Astrocyte of the spinal cord (primary cell): ENCODE measurements around the gene FLAD1.

ENCODE experiments used
- DNase-seq: peaks from one replicate; pipeline ENCODE4 v3.0.0; 2011; ENCODE audit warnings: low read depth, low spot score
- H3K4me3 ChIP-seq: 2 replicates; pipeline ENCODE4 v1.5.1; 2011; ENCODE audit warnings: low read depth, mild to moderate bottlenecking, low read length, moderate library complexity
- in situ Hi-C: cut with HindIII; loops from 2 replicates; pipeline ENCODE4 v1.10.0; 2017; ENCODE audit warnings: low sequenced_read_pairs
- TF ChIP-seq, protein P1 (sequence below): IDR thresholded peaks from 2 replicates; pipeline ENCODE4 v1.5.1; 2012; ENCODE audit warnings: low read depth, mild to moderate bottlenecking, low read length, inconsistent platforms

The FLAD1 gene

DNA sequence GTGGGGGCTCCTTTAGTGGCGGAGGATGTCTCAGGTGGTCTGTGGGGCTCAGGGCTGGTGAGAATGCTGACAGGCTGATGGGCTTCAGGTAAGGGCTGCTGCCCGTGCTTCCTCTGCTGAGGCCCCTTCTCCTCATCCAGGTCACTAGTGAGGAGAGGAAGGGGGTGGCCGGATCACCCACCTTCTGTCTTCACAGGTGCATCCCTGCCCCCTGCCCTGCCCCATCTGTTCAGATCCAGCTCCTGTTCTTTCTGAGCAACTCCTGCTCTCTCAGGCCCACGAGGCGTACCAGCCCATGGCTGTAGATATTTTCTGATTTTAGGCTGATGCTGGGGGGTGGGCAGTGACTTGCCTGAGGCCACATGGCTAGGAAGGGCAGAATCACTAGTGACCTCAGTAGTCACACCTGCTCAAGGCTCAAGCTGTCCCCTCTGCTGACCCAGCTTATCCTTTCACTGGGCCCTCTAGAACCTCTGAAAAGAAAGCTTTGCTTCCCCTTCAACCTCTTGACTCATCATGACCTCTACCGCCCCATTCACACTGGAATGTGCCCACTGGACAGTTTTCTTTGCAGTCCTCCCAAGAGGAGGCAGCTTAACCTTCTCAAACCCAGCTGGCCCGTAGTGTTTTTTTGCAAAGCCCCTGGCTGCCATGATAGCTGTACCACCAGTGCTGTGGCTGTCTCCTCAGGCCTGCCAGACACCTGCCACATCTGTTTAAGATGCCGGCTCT, 35.6 kb downstream of the FLAD1 start:
- in situ Hi-C loops = no loop called here
- TF ChIP-seq, protein P1, sequence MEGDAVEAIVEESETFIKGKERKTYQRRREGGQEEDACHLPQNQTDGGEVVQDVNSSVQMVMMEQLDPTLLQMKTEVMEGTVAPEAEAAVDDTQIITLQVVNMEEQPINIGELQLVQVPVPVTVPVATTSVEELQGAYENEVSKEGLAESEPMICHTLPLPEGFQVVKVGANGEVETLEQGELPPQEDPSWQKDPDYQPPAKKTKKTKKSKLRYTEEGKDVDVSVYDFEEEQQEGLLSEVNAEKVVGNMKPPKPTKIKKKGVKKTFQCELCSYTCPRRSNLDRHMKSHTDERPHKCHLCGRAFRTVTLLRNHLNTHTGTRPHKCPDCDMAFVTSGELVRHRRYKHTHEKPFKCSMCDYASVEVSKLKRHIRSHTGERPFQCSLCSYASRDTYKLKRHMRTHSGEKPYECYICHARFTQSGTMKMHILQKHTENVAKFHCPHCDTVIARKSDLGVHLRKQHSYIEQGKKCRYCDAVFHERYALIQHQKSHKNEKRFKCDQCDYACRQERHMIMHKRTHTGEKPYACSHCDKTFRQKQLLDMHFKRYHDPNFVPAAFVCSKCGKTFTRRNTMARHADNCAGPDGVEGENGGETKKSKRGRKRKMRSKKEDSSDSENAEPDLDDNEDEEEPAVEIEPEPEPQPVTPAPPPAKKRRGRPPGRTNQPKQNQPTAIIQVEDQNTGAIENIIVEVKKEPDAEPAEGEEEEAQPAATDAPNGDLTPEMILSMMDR = no peak
- DNase-seq = no peak
- no peak overlapping the region for H3K4me3 ChIP-seq

DNA sequence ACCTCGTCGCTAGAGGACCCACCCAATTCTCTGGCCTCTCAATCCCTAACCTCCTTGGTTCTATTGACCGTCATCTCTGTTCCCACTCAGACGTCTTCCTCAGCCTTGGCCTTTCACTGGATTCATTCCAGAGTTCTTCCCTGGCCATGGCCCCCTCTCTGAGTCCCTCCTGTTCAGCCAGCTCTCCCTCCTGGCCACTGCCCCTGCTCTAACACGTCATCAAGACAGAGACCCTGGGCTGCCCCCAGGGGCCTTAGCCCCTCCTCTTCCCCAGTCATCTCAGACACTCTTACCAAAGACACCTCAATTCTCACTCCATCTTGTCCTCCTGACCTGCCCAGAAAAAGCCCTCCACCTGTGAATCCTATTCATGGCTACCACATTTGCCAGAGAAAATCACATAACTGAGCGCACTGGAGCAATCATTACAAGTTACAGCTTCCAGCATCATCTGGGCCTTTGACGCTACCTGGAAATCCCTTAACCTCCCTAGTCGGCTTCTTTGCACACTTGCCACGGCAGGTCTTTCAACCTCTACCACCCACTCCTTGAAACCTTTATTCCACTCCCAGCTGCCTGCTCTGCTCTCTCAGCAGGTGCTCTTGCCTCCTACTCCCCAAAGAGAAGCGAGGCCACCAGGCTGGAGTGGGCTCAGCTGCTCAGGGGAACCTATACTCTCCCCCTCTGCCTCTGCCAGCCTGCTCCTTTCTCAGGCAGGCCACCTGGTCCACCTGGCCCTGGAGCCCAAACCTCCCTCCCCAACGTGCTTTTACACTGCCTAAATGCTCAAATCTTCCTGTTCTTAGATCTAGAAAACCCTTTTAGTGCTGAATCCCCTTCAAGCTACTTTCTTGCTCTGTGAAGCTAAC, 36.5 kb downstream of the FLAD1 start:
- TF ChIP-seq, protein P1 = no peak
- in situ Hi-C loops = no loop called here
- DNase-seq = no peak
- H3K4me3 ChIP-seq = no peak overlapping the region

DNA sequence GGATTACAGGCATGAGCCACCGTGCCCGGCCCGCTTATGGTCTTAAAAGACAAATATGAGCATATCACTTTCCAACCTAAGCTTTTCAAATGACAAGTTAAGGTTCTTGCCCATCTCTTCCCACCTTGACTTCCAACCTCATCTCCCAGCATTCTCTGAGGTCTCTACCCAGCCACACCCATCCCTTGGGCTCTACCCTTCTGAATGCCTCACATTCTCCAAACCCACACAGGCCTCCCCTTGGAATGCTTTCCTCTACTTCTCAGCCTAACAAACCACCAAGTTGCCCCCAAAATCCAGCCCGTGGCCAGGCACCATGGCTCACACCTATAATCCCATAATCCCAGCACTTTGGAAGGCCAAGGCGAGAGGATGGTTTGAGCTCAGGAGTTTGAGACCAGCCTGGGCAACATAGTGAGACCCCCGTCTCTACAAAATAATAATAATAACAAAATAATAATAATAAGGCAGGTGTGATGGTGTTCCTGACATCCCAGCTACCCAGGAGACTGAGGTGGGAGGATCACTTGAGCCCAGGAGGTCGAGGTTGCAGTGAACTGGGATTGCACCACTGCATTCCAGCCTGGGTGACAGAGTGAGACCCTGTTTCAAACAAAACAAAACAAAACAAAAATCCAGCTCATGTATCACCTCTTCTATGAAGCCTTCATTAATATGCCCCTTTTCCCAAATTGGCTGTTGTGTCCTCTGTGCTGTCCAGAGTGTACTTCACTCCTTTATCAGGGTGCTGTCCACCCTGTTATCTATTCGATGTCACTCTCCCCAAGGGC, 39.2 kb downstream of the FLAD1 start:
- TF ChIP-seq, protein P1 = no peak
- in situ Hi-C loops = no loop called here
- no peak for DNase-seq
- H3K4me3 ChIP-seq = no peak overlapping the region

DNA sequence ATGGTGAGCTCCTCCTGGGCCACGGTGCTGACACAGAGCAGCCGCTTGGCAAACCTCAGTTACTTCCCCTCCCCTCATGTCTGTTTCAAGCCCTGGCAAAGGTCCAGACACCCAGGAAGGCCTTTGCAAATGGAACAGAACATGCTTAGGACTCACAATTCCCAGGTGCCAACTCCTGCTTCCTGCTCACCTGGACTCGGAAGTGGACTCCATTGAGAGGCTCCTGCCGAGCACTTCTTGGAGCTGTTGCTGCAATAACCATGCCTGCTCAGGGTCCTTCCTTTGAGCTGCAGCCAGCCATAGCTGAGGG, 39.7 kb downstream of the FLAD1 start:
- H3K4me3 ChIP-seq = no peak overlapping the region
- TF ChIP-seq, protein P1 = no peak
- DNase-seq = no peak
- in situ Hi-C loops = no loop called here

DNA sequence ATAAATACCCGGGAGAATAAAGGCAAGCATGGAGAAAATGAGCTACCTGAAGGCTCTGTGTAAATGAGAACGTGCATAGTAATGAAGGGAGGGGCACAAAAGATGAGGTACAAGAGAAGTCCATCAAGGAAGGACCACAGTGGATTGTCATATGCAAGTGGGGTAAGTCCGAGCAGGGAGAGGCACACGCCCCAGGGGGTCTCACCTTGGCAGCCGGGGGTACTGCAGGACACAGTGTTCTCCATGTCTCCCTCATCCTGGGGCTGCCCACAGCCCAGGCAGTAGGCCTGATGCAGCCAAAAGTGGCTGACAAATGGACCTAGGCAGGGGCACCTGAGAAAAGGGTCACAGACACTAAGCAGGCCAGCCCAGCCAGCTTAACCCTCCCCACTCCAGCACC, 40.5 kb downstream of the FLAD1 start:
- DNase-seq = no peak
- in situ Hi-C loops = no loop called here
- H3K4me3 ChIP-seq = no peak overlapping the region
- TF ChIP-seq, protein P1 = no peak

DNA sequence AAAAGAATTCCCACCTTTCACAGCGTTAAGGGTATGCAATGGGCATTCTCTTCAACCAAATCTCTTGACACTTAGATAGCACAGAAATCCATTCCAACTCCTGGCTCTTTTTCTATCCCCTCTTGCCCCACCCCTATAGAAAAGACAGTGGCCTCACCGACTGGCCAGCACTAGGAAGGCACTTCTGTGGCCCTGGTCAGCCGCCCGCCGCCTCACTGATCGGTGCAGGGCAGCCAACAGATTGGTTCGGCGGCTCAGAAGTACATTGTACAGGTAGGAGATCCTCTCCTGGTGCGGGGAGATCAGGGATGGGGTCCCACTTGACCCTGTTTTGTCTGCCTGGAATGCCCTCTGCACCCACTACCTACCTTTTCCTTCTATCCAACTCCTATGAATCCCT, 41.2 kb downstream of the FLAD1 start:
- H3K4me3 ChIP-seq = no peak overlapping the region
- no peak for DNase-seq
- in situ Hi-C loops = no loop called here
- TF ChIP-seq, protein P1 = no peak
